ENCODE results near the gene PLA2G4B.

DNA sequence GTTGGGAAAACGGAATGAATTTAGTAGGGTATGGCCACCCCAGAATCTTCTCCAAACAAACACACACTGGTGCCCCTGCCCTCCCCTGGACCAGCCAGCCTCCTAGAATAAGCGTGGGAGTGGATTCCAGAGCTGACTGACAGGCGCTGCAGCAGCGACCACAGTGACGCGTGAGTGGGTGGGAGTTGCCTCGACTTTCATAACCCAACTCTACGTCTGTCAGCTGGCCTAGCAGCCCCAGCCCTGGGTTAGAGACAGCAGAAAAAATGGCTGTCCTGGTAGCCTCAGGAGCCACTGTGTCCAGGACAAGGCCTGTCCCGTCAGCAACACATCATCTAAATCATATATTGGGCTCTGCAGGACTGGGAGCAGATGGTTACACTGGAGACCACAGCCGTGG lies 10.0 kb downstream of the PLA2G4B start:
- TF ChIP-seq EP300 (IDR thresholded peaks at IDR 0.05; ENCODE audit: low read length) (no peak), SMARCC2 (IDR thresholded peaks at IDR 0.05; ENCODE audit: low read depth) (no peak), POLR2A (conservative IDR thresholded peaks at IDR 0.05) (no peak), SP2 (IDR thresholded peaks at IDR 0.05; ENCODE audit: extremely low read depth, low read depth, low read length, poor library complexity, severe bottlenecking) (no peak), PCBP2 (IDR thresholded peaks at IDR 0.05; ENCODE audit: low read depth, low read length, poor library complexity, severe bottlenecking) (no peak), CBX3 (IDR thresholded peaks at IDR 0.05; ENCODE audit: borderline replicate concordance in 1 of 2, low read length in 2 of 2) (no peak), JUNB (CRISPR knock-in tag; conservative IDR thresholded peaks at IDR 0.05) (no peak), SAFB (IDR thresholded peaks at IDR 0.05; ENCODE audit: borderline replicate concordance, low read depth, low read length) (no peak), SMARCA4 (IDR thresholded peaks at IDR 0.05) (no peak)
- TF ChIP-seq, protein P1, sequence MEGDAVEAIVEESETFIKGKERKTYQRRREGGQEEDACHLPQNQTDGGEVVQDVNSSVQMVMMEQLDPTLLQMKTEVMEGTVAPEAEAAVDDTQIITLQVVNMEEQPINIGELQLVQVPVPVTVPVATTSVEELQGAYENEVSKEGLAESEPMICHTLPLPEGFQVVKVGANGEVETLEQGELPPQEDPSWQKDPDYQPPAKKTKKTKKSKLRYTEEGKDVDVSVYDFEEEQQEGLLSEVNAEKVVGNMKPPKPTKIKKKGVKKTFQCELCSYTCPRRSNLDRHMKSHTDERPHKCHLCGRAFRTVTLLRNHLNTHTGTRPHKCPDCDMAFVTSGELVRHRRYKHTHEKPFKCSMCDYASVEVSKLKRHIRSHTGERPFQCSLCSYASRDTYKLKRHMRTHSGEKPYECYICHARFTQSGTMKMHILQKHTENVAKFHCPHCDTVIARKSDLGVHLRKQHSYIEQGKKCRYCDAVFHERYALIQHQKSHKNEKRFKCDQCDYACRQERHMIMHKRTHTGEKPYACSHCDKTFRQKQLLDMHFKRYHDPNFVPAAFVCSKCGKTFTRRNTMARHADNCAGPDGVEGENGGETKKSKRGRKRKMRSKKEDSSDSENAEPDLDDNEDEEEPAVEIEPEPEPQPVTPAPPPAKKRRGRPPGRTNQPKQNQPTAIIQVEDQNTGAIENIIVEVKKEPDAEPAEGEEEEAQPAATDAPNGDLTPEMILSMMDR (IDR thresholded peaks at IDR 0.05 in 2 of 3, conservative IDR thresholded peaks at IDR 0.05 in 1 of 3; ENCODE audit: insufficient read depth in 2 of 3, low read depth in 1 of 3, low read length in 3 of 3), result no peak

Measured in K562 (cell line).